HEK293T (cell line): ENCODE results near the gene SLC8A1.

Source experiments
- BHLHE40 ChIP-seq: fragments of 450-650 bp; IDR thresholded peaks from 2 replicates; pipeline ENCODE4 v1.6.1; 2016; ENCODE audit warnings: mild to moderate bottlenecking, moderate library complexity, borderline replicate concordance
- FOXK2 ChIP-seq: fragments of 450-650 bp; IDR thresholded peaks from 2 replicates; pipeline ENCODE4 v1.6.1; 2016; ENCODE audit warnings: mild to moderate bottlenecking
- HDGF ChIP-seq: fragments of 450-650 bp; IDR thresholded peaks from 2 replicates; pipeline ENCODE4 v1.6.1; 2017; ENCODE audit warnings: antibody characterized with exemption, borderline replicate concordance
- NFRKB ChIP-seq: fragments of 450-650 bp; IDR thresholded peaks from 2 replicates; pipeline ENCODE4 v1.6.1; 2016; ENCODE audit warnings: mild to moderate bottlenecking, moderate library complexity

- TF ChIP-seq FOXK2 (no peak), NFRKB (no peak), BHLHE40 (no peak), HDGF (no peak)
These were observed 262.0 kb downstream of the SLC8A1 start for GRCh38 chr2:40189881-40190280.
